ENCODE measurements around the gene GSC.

The GSC gene

DNA sequence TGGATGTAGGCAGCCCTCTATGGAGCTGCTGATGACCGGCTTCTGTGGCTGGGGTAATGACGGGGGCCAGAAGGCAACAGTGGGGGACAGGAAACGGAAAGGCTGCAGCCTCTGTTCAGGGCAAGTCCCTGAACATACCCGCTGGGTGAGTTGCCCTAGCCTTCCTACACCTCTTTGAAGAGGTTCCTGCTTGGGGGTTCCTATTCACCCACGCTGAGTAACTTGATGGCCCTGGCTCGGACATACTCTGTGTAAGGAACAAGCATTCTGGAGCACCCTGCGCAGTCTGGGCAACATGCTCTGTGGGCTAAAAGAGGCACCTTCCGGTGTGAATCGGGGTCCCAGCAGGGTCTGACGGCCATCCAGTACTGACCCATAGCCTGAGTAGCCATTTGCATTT, 17.7 kb upstream of the GSC start:
- no peak for DNase-seq (ENCODE audit: insufficient read length, low spot score)
- no peak for FAIRE-seq
- TF ChIP-seq POLR2A (IDR thresholded peaks at IDR 0.05; ENCODE audit: low read depth, low read length) (no peak), POU2F2 (IDR thresholded peaks at IDR 0.05; ENCODE audit: low read depth, low read length) (no peak), SPI1 (IDR thresholded peaks at IDR 0.05; ENCODE audit: low read depth, low read length) (no peak), POLR2AphosphoS5 (IDR thresholded peaks at IDR 0.05; ENCODE audit: low read depth, low read length) (no peak), PAX5 (IDR thresholded peaks at IDR 0.05; ENCODE audit: insufficient read depth, low read length, severe bottlenecking) (no peak), TAF1 (IDR thresholded peaks at IDR 0.05; ENCODE audit: low read depth, low read length) (no peak)

- TF ChIP-seq SPI1 (IDR thresholded peaks at IDR 0.05; ENCODE audit: low read depth, low read length) (no peak), PAX5 (IDR thresholded peaks at IDR 0.05; ENCODE audit: insufficient read depth, low read length, severe bottlenecking) (no peak), POLR2A (IDR thresholded peaks at IDR 0.05; ENCODE audit: low read depth, low read length) (no peak), TAF1 (IDR thresholded peaks at IDR 0.05; ENCODE audit: low read depth, low read length) (no peak), POU2F2 (IDR thresholded peaks at IDR 0.05; ENCODE audit: low read depth, low read length) (no peak), POLR2AphosphoS5 (IDR thresholded peaks at IDR 0.05; ENCODE audit: low read depth, low read length) (no peak)
- DNase-seq (ENCODE audit: insufficient read length, low spot score): no peak
- FAIRE-seq: no peak
These were observed 17.2 kb upstream of the GSC start for GRCh38 chr14:94787092-94787491.

- TF ChIP-seq TAF1 (IDR thresholded peaks at IDR 0.05; ENCODE audit: low read depth, low read length): no peak
- no peak for TF ChIP-seq PAX5 (IDR thresholded peaks at IDR 0.05; ENCODE audit: insufficient read depth, low read length, severe bottlenecking)
- no peak for TF ChIP-seq SPI1 (IDR thresholded peaks at IDR 0.05; ENCODE audit: low read depth, low read length)
- no peak for TF ChIP-seq POU2F2 (IDR thresholded peaks at IDR 0.05; ENCODE audit: low read depth, low read length)
- no peak for TF ChIP-seq POLR2AphosphoS5 (IDR thresholded peaks at IDR 0.05; ENCODE audit: low read depth, low read length)
- no peak for TF ChIP-seq POLR2A (IDR thresholded peaks at IDR 0.05; ENCODE audit: low read depth, low read length)
- FAIRE-seq (no peak), DNase-seq (ENCODE audit: insufficient read length, low spot score) (no peak)
These were observed 10.9 kb upstream of the GSC start for GRCh38 chr14:94780536-94781399.

GRCh38 chr14:94779713-94780112, 9.8 kb upstream of the GSC start:
- TF ChIP-seq PAX5 (IDR thresholded peaks at IDR 0.05; ENCODE audit: insufficient read depth, low read length, severe bottlenecking) (no peak), POLR2A (IDR thresholded peaks at IDR 0.05; ENCODE audit: low read depth, low read length) (no peak), TAF1 (IDR thresholded peaks at IDR 0.05; ENCODE audit: low read depth, low read length) (no peak), POLR2AphosphoS5 (IDR thresholded peaks at IDR 0.05; ENCODE audit: low read depth, low read length) (no peak), POU2F2 (IDR thresholded peaks at IDR 0.05; ENCODE audit: low read depth, low read length) (no peak), SPI1 (IDR thresholded peaks at IDR 0.05; ENCODE audit: low read depth, low read length) (no peak)
- no peak for FAIRE-seq
- DNase-seq (ENCODE audit: insufficient read length, low spot score): no peak

DNA sequence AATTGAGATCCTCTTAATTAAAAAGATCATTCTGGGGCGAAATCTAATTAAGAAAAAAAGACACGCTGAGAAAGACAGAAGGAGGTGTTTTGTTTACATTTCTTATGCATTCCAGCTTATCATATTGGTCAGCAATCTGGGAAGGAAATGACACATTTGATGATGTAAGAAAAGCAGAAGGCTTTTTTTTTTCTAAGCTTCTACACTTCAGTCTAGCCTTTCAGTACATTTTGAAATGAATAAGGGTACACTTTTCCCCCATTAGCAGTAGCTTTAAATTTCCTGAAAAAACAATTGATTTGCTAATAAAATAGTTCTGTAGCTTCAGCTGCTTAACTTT, 5.9 kb upstream of the GSC start:
- DNase-seq (ENCODE audit: insufficient read length, low spot score) (no peak), FAIRE-seq (no peak)
- TF ChIP-seq POU2F2 (IDR thresholded peaks at IDR 0.05; ENCODE audit: low read depth, low read length) (no peak), TAF1 (IDR thresholded peaks at IDR 0.05; ENCODE audit: low read depth, low read length) (no peak), PAX5 (IDR thresholded peaks at IDR 0.05; ENCODE audit: insufficient read depth, low read length, severe bottlenecking) (no peak), POLR2A (IDR thresholded peaks at IDR 0.05; ENCODE audit: low read depth, low read length) (no peak), SPI1 (IDR thresholded peaks at IDR 0.05; ENCODE audit: low read depth, low read length) (no peak), POLR2AphosphoS5 (IDR thresholded peaks at IDR 0.05; ENCODE audit: low read depth, low read length) (no peak)

- no peak for FAIRE-seq
These were observed 5.4 kb upstream of the GSC start for GRCh38 chr14:94775091-94775870.

DNA sequence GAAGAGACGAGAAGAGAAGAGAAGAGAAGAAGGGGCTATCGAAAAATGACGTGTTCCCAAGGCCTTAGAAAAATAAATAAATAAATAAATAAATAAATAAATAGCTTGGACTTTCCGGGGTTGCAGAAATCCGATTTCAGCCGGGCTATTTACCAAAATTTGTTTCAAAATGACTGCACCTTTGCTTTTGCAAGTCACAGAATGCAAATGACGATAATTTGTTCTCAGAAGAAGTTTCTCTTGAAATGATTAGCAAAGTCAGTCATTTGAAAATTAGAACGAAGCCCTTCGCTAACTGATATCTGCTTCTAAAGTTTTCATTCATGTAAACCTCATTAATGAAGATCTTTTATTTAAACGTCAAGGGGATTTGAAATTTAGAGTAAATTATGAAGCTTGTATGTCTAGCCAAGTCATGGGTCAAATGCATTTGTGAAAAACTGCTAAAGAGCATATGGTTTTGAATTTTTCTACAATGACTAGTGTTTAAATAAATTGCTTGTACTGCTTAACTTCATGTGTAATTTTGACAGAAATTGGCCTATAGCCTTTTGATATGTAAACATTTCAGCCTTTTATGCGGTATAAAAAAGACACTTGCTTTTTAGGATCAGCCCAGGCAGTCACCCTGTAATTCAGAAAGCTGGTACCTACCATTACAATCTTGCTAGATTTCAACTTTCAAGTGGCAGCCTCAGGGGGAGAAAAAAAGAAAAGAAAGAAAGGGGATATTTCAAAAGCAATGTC, 4.6 kb upstream of the GSC start:
- no peak for DNase-seq (ENCODE audit: insufficient read length, low spot score)
- no peak for TF ChIP-seq POLR2AphosphoS5 (IDR thresholded peaks at IDR 0.05; ENCODE audit: low read depth, low read length)
- no peak for TF ChIP-seq POLR2A (IDR thresholded peaks at IDR 0.05; ENCODE audit: low read depth, low read length)
- no peak for TF ChIP-seq SPI1 (IDR thresholded peaks at IDR 0.05; ENCODE audit: low read depth, low read length)
- no peak for TF ChIP-seq PAX5 (IDR thresholded peaks at IDR 0.05; ENCODE audit: insufficient read depth, low read length, severe bottlenecking)
- TF ChIP-seq TAF1 (IDR thresholded peaks at IDR 0.05; ENCODE audit: low read depth, low read length): no peak
- no peak for TF ChIP-seq POU2F2 (IDR thresholded peaks at IDR 0.05; ENCODE audit: low read depth, low read length)
- no peak for FAIRE-seq

More at GRCh38 chr14:94775091-94775870, 5.4 kb upstream of the GSC start:
- no peak for DNase-seq (ENCODE audit: insufficient read length, low spot score)
- TF ChIP-seq TAF1 (IDR thresholded peaks at IDR 0.05; ENCODE audit: low read depth, low read length) (no peak), POU2F2 (IDR thresholded peaks at IDR 0.05; ENCODE audit: low read depth, low read length) (no peak), POLR2A (IDR thresholded peaks at IDR 0.05; ENCODE audit: low read depth, low read length) (no peak), PAX5 (IDR thresholded peaks at IDR 0.05; ENCODE audit: insufficient read depth, low read length, severe bottlenecking) (no peak)

- DNase-seq (ENCODE audit: insufficient read length, low spot score): no peak
- no peak for FAIRE-seq
These were observed 3.9 kb upstream of the GSC start for GRCh38 chr14:94773655-94774343.

More at GRCh38 chr14:94773655-94774343, 3.9 kb upstream of the GSC start:
- no peak for TF ChIP-seq POU2F2 (IDR thresholded peaks at IDR 0.05; ENCODE audit: low read depth, low read length)
- no peak for TF ChIP-seq POLR2A (IDR thresholded peaks at IDR 0.05; ENCODE audit: low read depth, low read length)
- no peak for TF ChIP-seq TAF1 (IDR thresholded peaks at IDR 0.05; ENCODE audit: low read depth, low read length)
- no peak for TF ChIP-seq SPI1 (IDR thresholded peaks at IDR 0.05; ENCODE audit: low read depth, low read length)
- TF ChIP-seq PAX5 (IDR thresholded peaks at IDR 0.05; ENCODE audit: insufficient read depth, low read length, severe bottlenecking): no peak
- TF ChIP-seq POLR2AphosphoS5 (IDR thresholded peaks at IDR 0.05; ENCODE audit: low read depth, low read length): no peak
